ENCODE data around the gene ARHGAP33. TPM values are rescaled to one million over a fixed set of nuclear protein-coding genes. Genes with fewer than 3 reads are reported as not detected.

ARHGAP33 gene
- total RNA-seq, 4 donors from 2014 or later, result 3.3 to 11.2 (median 7.7) TPM

DNA sequence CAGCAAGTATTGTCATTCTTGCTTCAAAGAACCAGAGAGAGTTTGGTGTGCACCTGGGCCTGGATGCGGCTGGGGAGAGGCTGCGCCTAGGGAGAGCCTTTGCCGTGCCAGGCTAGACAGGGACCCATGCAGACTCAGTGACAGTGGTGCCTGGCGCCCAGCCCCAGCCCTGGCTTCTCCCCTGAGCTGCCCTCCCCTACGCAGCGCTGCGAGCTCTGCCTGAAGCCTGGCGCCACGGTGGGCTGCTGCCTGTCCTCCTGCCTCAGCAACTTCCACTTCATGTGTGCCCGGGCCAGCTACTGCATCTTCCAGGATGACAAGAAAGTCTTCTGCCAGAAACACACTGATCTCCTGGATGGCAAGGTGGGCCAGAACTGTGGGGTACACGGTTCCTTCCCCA is 45.6 kb upstream of the ARHGAP33 start:
- no peak for DNase-seq (ENCODE audit: extremely low spot score)
- intact Hi-C loops (cut with DNase I), result no loop called here
- no peaks in the 10 kb centered on the region for H3K9me3 ChIP-seq
- H3K27me3 ChIP-seq, result no peaks in the 10 kb centered on the region
- H3K36me3 ChIP-seq, result peaks cover 95 to 100% (median 99%) of the 10 kb centered on the region in 4 donors
- H3K27ac ChIP-seq (replicated peaks in 1 of 4), result no peak overlapping the region
- H3K4me3 ChIP-seq, result no peak overlapping the region
- 88% methylated on average over 11 of the region's 11 CpGs for WGBS
- H3K4me1 ChIP-seq, result no peaks in the 10 kb centered on the region
- TF ChIP-seq EP300 (IDR thresholded peaks at IDR 0.05) (no peak), POLR2A (IDR thresholded peaks at IDR 0.05; ENCODE audit: low read depth) (no peak), POLR2AphosphoS5 (IDR thresholded peaks at IDR 0.05) (no peak)
- TF ChIP-seq, protein P1, sequence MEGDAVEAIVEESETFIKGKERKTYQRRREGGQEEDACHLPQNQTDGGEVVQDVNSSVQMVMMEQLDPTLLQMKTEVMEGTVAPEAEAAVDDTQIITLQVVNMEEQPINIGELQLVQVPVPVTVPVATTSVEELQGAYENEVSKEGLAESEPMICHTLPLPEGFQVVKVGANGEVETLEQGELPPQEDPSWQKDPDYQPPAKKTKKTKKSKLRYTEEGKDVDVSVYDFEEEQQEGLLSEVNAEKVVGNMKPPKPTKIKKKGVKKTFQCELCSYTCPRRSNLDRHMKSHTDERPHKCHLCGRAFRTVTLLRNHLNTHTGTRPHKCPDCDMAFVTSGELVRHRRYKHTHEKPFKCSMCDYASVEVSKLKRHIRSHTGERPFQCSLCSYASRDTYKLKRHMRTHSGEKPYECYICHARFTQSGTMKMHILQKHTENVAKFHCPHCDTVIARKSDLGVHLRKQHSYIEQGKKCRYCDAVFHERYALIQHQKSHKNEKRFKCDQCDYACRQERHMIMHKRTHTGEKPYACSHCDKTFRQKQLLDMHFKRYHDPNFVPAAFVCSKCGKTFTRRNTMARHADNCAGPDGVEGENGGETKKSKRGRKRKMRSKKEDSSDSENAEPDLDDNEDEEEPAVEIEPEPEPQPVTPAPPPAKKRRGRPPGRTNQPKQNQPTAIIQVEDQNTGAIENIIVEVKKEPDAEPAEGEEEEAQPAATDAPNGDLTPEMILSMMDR (IDR thresholded peaks at IDR 0.05), result no peak

DNA sequence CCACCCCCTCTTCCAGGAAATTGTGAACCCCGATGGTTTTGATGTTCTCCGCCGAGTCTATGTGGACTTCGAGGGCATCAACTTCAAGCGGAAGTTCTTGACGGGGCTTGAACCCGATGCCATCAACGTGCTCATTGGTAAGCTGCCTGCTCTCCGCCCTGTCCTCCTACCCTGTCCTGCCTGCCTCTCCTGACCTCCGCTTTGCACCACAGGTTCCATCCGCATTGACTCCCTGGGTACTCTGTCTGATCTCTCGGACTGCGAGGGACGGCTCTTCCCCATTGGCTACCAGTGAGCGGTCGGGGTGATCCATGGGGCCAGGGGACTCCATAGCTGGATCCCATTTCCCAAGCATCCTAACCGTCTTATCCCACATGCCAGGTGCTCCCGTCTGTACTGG is 45.0 kb upstream of the ARHGAP33 start:
- no peak for DNase-seq (ENCODE audit: extremely low spot score)
- TF ChIP-seq POLR2AphosphoS5 (IDR thresholded peaks at IDR 0.05), result no peak
- TF ChIP-seq EP300 (IDR thresholded peaks at IDR 0.05), result no peak
- TF ChIP-seq, protein P1 (IDR thresholded peaks at IDR 0.05), result no peak
- TF ChIP-seq POLR2A (IDR thresholded peaks at IDR 0.05; ENCODE audit: low read depth), result no peak
- no peak overlapping the region for H3K4me3 ChIP-seq
- H3K9me3 ChIP-seq, result no peaks in the 10 kb centered on the region
- H3K27me3 ChIP-seq, result no peaks in the 10 kb centered on the region
- H3K4me1 ChIP-seq, result no peaks in the 10 kb centered on the region
- 93% methylated on average over 18 of the region's 18 CpGs for WGBS
- H3K36me3 ChIP-seq, result peaks cover 93 to 100% (median 99%) of the 10 kb centered on the region in 4 donors
- intact Hi-C loops (cut with DNase I), result no loop called here
- no peak overlapping the region for H3K27ac ChIP-seq (replicated peaks in 1 of 4)

DNA sequence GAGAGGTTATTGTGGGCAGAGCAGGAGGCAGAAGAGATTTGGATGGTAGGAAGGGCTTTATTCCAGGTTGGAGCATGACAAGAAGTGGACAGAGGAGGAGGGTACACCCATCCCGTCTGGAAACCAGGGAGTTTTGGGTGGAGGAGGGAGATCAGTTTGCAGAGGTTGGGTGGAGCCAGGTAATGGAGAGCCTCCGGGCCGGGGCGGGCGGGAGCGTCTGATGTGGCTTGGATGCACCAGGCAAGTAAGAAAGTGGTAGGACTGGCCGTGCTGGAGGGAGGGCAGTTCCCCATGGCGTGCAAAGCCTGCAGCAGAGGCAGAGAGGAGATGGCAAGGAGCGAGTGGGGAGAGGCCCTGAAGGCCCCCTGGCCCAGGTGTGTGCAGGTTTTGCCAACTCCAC is 44.0 kb upstream of the ARHGAP33 start:
- no peak overlapping the region for H3K27ac ChIP-seq (replicated peaks in 1 of 4)
- no peak for DNase-seq (ENCODE audit: extremely low spot score)
- H3K9me3 ChIP-seq, result no peaks in the 10 kb centered on the region
- H3K36me3 ChIP-seq, result peaks cover 85 to 100% (median 98%) of the 10 kb centered on the region in 4 donors
- no peaks in the 10 kb centered on the region for H3K4me1 ChIP-seq
- no peak overlapping the region for H3K4me3 ChIP-seq
- TF ChIP-seq POLR2AphosphoS5 (IDR thresholded peaks at IDR 0.05) (no peak), EP300 (IDR thresholded peaks at IDR 0.05) (no peak)
- intact Hi-C loops (cut with DNase I), result no loop called here
- no peaks in the 10 kb centered on the region for H3K27me3 ChIP-seq
- WGBS, result 75% methylated on average over 9 of the region's 9 CpGs

DNA sequence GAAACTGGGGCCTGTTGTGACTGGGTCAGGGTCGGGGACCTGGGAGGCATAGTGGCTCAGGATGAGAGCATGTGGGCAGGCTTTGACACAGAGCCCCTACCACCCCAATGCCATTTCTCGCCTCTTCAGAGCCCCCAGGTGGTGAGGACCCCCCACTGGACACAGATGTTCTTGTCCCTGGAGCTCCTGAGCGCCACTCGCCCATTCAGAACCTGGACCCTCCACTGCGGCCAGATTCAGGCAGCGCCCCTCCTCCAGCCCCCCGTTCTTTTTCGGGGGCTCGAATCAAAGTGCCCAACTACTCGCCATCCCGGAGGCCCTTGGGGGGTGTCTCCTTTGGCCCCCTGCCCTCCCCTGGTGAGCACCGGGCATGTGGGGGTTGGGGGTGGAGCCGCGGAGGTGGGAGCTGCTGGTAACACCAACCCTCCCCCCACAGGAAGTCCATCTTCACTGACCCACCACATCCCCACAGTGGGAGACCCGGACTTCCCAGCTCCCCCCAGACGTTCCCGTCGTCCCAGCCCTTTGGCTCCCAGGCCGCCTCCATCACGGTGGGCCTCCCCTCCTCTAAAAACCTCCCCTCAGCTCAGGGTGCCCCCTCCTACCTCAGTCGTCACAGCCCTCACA is 43.5 kb upstream of the ARHGAP33 start:
- WGBS, result 85% methylated on average over 20 of the region's 21 CpGs

DNA sequence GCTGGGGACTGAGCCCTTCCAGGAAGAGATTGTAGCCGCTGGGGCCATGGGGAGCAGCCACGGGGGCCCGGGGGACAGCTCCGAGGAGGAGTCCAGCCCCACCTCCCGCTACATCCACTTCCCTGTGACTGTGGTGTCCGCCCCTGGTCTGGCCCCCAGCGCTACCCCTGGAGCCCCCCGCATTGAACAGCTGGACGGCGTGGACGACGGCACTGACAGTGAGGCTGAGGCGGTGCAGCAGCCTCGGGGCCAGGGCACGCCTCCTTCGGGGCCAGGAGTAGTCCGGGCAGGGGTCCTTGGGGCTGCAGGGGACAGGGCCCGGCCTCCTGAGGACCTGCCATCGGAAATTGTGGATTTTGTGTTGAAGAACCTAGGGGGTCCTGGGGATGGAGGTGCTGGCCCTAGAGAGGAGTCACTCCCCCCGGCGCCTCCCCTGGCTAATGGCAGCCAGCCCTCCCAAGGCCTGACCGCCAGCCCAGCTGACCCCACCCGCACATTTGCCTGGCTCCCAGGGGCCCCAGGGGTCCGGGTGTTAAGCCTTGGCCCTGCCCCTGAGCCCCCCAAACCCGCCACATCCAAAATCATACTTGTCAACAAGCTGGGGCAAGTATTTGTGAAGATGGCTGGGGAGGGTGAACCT is 42.7 kb upstream of the ARHGAP33 start:
- Histone ChIP-seq H3K4me1 (no peaks in the 10 kb centered on the region), H3K9me3 (no peaks in the 10 kb centered on the region), H3K27ac (replicated peaks in 1 of 4) (no peak overlapping the region), H3K4me3 (no peak overlapping the region), H3K36me3 (peaks cover 85 to 100% (median 98%) of the 10 kb centered on the region in 4 donors), H3K27me3 (no peaks in the 10 kb centered on the region)
- DNase-seq (ENCODE audit: extremely low spot score), result no peak
- intact Hi-C loops (cut with DNase I), result no loop called here
- TF ChIP-seq, protein P1 (IDR thresholded peaks at IDR 0.05), result no peak
- TF ChIP-seq POLR2AphosphoS5 (IDR thresholded peaks at IDR 0.05), result no peak
- TF ChIP-seq EP300 (IDR thresholded peaks at IDR 0.05), result no peak
- no peak for TF ChIP-seq POLR2A (IDR thresholded peaks at IDR 0.05; ENCODE audit: low read depth)
- 92% methylated on average over 6 of the region's 25 CpGs for WGBS

More for the DNA sequence above, 43.5 kb upstream of the ARHGAP33 start:
- intact Hi-C loops (cut with DNase I), result no loop called here
- Histone ChIP-seq H3K27ac (replicated peaks in 1 of 4) (no peak overlapping the region), H3K4me1 (no peaks in the 10 kb centered on the region), H3K36me3 (peaks cover 85 to 100% (median 98%) of the 10 kb centered on the region in 4 donors), H3K4me3 (no peak overlapping the region), H3K9me3 (no peaks in the 10 kb centered on the region), H3K27me3 (no peaks in the 10 kb centered on the region)
- DNase-seq (ENCODE audit: extremely low spot score), result no peak
- TF ChIP-seq POLR2A (IDR thresholded peaks at IDR 0.05; ENCODE audit: low read depth) (no peak), EP300 (IDR thresholded peaks at IDR 0.05) (no peak), POLR2AphosphoS5 (IDR thresholded peaks at IDR 0.05) (no peak)
- TF ChIP-seq, protein P1 (IDR thresholded peaks at IDR 0.05), result no peak

Measured in esophagus muscularis mucosa (tissue), 4 donors.